GM21526 (cell line): ENCODE results near the gene NR3C1.

Source experiments
- ATAC-seq: cut with Tn5 transposase; IDR thresholded peaks from one replicate; pipeline ENCODE4 v1.9.1; 2021; ENCODE audit warnings: moderate library complexity; ENCODE audit not compliant: unreplicated experiment, low FRiP score

Gene NR3C1

GRCh38 chr5:143315214-143315613, 88.3 kb downstream of the NR3C1 start:
- no peak for ATAC-seq

DNA sequence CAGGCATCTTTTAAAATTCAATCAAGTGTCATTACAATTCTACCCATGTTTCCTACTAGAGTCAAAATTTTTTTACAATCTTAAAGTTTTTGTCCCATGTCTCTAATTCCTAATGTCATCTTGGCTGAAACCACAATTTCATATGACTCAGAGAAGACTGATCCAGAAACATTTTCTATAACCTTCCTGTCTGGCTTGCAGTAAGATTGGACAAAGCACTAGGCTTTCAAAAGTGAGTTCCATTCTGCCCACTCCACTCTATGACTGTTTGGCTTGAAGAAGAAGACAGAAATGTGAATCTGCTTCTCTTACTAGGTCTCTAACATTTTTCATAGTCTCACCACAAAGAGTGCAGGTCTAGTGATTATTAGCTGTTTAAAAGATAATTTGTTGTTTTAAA, 88.8 kb downstream of the NR3C1 start:
- ATAC-seq = no peak

DNA sequence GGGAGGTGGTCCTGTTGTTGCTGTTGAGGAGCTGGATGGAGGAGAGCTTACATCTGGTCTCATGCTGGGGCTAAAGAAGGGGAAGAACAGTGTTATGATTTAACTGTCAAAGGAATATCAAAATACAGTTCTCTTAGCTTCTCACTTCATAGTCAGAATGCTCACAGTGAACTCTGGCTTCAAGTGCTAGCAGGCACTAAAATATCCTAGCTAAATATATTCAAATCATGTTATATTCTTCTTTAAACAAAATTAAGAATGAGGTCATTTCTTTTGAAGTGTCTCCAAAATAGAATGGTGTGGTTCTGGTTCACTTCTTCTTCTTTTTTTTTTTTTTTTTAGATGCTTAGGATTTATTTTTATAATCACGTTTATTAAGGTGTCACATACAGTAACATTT, 89.4 kb downstream of the NR3C1 start:
- ATAC-seq = no peak

DNA sequence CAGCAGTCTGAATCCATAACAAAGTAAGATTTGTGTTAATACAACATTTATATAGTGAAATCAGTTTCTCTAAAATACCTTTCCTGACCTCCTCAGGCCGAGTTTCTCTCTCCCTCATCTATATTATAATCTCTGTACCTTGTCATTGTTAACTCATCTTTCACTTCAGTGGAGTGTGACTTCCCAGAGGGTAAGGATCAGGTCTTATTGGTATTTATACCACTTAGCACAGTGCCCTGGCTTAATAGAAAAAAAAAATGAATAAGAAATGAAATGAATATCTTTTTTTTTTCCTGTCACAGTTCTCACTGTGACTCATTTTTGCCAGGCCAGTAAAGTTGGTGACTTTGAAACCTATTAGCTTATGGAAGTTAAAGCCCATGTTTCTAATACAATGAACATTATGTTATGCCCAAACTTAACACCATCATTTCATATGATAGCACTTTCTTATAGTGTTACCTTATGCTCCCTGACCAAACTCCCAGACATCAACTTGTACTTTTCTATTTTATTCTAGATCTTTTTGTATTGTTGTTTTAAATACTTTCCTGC, 90.1 kb downstream of the NR3C1 start:
- ATAC-seq = no peak

GRCh38 chr5:143312822-143313221, 90.7 kb downstream of the NR3C1 start:
- ATAC-seq = no peak

- no peak for ATAC-seq
These were observed 91.5 kb downstream of the NR3C1 start for GRCh38 chr5:143311955-143312354.

- ATAC-seq = no peak
These were observed 92.1 kb downstream of the NR3C1 start for GRCh38 chr5:143311428-143311827.

GRCh38 chr5:143309661-143310431, 93.6 kb downstream of the NR3C1 start:
- no peak for ATAC-seq

GRCh38 chr5:143308731-143309130, 94.8 kb downstream of the NR3C1 start:
- ATAC-seq = no peak

- ATAC-seq = no peak
These were observed 97.4 kb downstream of the NR3C1 start for GRCh38 chr5:143306040-143306439.

DNA sequence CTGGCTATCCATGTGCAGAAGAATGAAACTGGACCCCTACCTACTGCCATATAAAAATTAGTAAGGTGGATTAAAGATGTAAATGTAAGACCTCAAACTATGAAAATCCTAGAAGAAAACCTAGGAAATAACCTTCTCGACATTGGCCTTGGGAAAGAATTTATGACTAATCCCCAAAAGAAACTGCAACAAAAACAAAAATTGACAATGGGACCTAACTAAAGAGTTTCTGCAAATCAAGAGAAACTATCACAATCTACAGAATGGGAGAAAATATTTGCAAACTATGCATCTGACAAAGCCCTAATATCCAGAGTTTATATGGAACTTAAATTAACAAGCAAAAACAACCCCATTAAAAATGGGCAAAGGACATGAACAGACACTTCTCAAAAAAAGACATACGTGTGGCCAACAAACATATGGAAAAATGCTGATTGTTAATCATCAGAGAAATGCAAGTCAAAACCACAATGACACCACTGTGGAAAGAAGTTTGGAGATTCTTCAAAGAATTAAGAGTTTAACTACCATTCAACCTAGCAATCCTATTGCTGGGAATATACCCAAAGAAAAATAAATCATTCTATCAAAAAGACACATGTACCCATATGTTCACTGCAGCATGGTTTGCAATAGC, 98.5 kb downstream of the NR3C1 start:
- ATAC-seq = no peak

DNA sequence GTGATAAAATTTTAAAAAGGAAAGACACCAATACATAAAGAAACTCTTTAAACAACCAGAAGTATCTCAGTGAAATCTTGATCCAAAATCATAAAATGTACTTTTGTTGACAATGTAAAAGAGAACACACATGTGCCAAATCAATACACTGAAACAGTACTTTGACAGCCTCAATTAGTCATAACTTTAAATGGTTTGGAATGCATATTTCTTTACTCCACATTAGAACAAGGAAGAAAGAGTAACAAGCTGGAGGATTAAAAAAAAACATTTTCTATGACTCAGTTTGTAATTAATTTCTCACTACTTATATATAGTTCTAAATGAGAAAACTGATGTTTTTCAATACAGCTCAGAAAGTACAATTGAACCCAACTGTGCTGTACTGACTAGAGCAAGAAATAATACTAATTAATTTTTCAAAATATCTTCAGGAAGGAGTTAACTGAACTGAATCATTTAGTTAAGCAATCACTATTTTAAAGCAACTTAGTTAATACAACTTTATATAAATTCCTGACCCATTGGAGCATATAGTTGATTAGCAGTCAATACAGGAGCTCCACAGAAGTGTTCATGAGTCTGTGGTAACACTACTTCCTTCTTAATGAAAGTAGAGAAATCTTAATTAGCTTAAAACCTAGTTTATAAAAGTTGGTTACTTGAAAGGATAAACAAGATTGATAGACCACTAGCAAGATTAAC, 101.0 kb downstream of the NR3C1 start:
- ATAC-seq = no peak

DNA sequence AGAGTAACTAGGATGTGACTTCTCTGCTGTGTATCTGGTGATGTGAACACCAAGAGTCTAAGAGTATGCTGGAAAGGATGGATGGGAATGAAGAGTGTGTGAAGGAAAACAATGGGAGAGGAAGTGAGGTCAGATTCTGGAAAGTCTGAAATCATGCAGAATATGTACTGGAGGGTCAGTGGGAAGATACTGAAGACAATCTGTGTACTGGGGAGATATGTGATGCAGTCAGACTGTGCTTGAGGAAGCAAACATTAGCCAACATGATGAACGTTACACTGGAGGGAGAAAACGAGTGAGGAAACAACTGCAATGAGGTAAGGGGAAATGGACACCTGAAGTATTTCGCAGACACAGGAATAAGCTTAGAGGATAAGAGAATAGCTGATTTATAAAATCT, 105.7 kb downstream of the NR3C1 start:
- no peak for ATAC-seq

GRCh38 chr5:143290125-143290524, 113.4 kb downstream of the NR3C1 start:
- no peak for ATAC-seq

DNA sequence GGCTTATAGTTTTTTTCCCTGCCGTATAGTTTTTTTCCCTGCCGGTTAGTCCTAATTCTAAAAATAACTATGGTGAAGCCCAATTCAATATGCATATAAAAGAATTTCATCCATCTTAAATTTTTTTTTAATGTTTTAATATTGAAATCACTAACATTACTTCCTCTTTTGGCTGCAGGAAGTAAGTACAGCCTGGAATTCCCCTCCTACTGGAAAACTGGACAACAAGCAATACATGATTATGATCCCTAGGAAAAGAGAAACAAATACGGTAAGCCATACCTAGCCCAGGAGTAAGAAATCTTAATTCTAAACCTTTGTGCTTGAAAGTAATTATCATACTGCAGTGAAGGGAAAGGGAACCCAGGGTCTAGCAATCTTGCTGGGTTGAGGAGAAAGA, 119.0 kb downstream of the NR3C1 start:
- ATAC-seq = no peak

GRCh38 chr5:143284002-143284401, 119.5 kb downstream of the NR3C1 start:
- ATAC-seq = no peak

DNA sequence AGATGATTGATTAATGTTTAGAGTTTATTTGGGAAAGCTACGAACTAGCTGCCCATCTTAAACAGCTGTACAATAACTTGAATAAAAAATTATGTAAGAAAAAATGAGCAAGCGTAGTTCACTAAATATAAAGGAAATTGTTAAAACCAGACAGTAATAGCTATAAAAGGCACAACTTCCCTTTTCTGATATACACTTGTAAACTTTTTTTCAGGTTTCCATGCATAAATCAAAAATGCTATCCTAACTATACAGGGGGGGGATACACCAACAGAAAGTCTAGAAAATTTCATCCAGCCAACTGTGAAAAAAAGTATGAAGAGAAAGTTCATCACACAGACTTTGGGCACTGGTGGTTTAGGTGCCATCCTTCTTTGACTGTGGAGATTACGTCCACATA, 122.3 kb downstream of the NR3C1 start:
- no peak for ATAC-seq

DNA sequence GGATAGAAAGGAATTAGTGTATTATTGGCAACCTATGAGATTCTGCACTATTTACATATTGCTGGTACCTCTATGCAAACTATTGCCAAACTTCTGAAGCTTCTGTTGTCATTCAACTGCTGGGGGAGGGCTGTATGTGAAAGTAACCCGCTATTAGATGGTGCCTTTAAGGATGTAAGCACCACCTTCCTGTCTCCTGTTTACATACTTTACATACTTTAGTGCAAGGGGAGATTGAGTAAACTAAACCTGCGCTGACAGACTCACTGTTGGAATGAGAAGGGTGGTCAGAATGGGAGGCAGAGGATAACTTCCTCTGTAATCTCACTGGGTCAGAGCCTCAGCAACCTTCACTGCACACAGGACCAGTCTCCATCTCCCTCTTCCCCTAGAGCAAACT, 123.8 kb downstream of the NR3C1 start:
- no peak for ATAC-seq

GRCh38 chr5:143277536-143277935, 126.0 kb downstream of the NR3C1 start:
- ATAC-seq = no peak

DNA sequence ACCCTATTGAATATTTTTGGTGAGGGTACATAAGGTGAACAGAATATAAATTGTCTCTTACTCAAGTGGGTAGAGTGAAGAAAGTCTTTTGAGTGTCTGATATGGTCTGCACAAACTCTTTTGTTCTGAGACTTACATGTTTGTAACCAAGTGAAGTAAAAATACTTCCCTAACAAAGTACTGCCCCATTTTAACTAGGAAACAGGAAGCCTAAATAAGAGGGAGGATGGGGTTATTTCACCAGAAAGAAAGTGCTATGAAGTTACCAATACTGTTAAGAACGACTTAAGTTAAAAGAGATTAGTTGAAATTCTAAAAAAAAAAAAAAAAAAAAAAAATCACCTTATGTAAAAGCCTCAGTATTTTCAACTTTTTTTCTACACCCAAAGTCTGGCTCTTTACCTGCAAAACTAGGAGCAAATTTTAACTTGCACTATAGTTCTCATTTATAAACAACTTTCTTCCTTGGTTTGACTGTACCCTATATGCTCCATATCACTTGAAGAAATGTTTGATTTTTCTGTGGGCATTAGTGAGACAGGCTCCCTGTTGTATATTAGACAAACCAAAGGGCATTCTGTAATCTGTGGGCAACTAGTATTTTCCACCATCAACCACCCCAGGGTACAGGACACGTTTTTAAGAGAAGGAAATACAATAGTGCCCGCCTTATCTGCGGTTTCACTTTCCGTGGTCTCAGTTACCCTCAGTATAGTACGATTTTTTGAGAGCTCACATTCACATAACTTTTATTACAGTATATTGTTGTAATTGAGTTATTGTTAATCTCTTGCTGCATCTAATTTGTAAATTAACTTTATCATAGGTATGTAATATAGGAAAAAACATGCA, 127.7 kb downstream of the NR3C1 start:
- ATAC-seq = no peak

- ATAC-seq = no peak
These were observed 128.5 kb downstream of the NR3C1 start for GRCh38 chr5:143274952-143275351.
